Measurements from ENCODE around the gene U2AF1. TPM values are rescaled to one million over a fixed set of nuclear protein-coding genes. Genes with fewer than 3 reads are reported as not detected.
"Not testable (repeated sequence)": the region's sequence is repeated elsewhere in the genome, so short reads cannot be mapped to it uniquely, and the experiment has no call there.

Gene U2AF1
- polyA plus RNA-seq, 1 donor: 47.9 TPM

GRCh38 chr21:43076643-43077042 lies 30.7 kb downstream of the U2AF1 start:
- not testable (repeated sequence) for DNase-seq (ENCODE audit: low read depth)

- DNase-seq (ENCODE audit: low read depth): not testable (repeated sequence)
Measured at GRCh38 chr21:43076023-43076637, 31.2 kb downstream of the U2AF1 start.

GRCh38 chr21:43075170-43076022 lies 32.0 kb downstream of the U2AF1 start, which contains the start of gene CBS:
CBS (minus strand) TSS chr21:43075835; CDS start chr21:43072193, 3,642 bp downstream.
- not testable (repeated sequence) for DNase-seq (ENCODE audit: low read depth)

DNA sequence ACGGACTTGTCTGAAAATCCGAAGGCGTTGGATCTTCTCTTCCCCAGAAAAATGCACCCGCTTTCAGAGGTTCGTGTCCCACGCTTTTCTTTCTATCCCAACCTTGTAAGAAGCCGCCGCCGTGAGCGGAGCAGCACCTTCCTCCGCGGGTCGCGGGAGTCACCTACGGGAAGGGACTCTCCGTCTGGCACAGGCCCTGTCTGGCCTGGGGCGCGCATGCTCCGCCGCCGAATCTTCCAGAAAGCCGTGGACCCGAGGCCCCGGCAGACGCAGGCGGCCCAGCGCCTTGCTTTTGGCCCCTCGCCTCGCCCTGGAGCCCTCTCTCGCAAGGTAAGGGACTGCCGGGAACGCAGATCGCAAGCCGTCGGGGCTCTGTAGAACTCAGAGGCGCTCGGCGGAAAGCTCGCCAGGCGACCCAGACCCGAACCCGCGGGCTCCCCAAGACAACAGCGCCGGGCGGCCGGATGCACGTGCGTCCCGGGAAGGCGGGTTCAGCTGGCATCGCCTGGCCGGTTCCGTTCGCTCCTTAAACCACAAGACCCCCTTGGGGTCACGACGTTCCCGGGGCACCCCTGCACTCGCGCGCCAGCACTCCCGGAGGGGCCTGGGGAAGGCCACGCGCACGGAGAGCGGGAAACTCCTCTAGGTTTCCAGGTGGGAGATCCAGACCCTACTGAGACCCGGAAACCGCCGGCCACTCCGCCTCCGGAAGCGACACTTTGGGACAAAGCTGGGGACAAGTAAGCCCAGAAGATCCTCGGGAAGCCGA lies 32.8 kb downstream of the U2AF1 start:
- DNase-seq (ENCODE audit: low read depth): not testable (repeated sequence)

GRCh38 chr21:43072742-43073141 lies 34.6 kb downstream of the U2AF1 start:
- DNase-seq (ENCODE audit: low read depth): not testable (repeated sequence)

- DNase-seq (ENCODE audit: low read depth): not testable (repeated sequence)
Measured at GRCh38 chr21:43069682-43070081, 37.7 kb downstream of the U2AF1 start.

DNA sequence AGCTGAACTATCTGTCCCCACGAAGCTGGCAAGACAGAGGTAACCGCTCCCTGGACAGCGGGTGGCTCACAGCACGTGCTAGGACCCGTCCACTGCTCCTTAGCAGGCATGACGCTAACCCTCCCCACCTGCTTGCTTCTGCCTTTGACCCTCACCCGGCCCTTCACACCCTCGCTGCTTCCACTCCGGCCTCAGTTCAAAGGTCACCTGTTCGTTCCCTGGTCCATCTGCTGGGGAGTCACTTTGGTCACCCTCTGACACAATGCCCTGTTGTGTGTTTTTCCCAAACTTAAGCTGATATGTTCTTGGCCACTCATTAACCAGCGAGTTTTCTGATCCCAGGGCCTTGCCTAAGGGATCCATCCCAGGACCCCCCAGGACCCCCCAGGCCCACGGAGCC lies 39.3 kb downstream of the U2AF1 start:
- not testable (repeated sequence) for DNase-seq (ENCODE audit: low read depth)

- not testable (repeated sequence) for DNase-seq (ENCODE audit: low read depth)
Measured at GRCh38 chr21:43066690-43067089, 40.7 kb downstream of the U2AF1 start.

GRCh38 chr21:43065991-43066390 lies 41.4 kb downstream of the U2AF1 start:
- not testable (repeated sequence) for DNase-seq (ENCODE audit: low read depth)

DNA sequence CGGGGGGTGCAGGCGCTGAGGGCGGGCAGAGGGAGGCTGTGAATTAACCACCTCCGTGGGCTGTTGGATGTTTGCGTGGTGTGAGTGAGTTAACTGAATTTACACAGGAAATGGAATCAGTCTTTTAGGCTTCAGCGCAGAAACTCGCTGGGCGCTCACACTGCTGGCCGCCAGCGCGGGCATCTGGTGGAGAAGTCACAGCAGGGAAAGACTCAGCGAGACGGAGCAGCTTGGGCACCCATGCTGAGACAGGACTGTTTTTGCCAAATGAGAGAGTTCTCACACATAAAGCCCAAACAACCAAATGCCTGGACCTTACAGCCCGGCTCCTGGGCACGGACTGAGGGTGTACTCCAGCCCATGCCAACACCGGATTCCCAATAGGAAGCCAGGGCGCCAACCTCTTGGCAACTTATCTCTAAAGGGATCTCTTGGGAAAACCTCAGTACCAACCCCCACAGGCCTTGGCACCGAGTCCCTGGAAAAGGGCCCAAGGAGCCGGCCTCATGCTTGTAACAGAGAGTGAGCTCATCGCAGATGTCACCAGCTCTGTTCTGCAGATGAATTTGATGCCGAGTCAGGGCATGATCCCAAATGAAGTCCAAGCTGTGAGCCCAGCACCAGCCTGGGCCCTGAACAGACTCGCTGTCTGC lies 43.0 kb downstream of the U2AF1 start:
- DNase-seq (ENCODE audit: low read depth): not testable (repeated sequence)

- DNase-seq (ENCODE audit: low read depth): not testable (repeated sequence)
Measured at GRCh38 chr21:43062955-43063664, 44.3 kb downstream of the U2AF1 start.

DNA sequence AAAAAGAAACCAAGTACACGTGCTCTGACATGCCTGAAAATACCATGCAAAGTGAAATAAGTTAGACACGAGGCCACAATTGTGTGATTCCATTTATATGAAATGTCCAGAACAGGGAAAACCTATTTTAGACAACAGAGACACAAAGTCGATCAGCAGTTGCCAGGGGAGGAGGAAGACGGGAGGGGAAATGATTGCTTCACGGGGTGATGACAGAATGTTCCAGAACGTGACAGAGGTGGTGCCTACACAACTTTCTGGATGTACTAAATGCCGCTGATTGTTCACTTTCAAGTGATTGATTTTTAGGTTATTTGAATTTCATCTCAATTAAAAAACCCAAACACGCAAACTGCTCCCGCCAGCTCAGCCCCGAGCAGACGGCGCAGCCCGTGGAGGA lies 54.3 kb downstream of the U2AF1 start:
- DNase-seq (ENCODE audit: low read depth): not testable (repeated sequence)

DNA sequence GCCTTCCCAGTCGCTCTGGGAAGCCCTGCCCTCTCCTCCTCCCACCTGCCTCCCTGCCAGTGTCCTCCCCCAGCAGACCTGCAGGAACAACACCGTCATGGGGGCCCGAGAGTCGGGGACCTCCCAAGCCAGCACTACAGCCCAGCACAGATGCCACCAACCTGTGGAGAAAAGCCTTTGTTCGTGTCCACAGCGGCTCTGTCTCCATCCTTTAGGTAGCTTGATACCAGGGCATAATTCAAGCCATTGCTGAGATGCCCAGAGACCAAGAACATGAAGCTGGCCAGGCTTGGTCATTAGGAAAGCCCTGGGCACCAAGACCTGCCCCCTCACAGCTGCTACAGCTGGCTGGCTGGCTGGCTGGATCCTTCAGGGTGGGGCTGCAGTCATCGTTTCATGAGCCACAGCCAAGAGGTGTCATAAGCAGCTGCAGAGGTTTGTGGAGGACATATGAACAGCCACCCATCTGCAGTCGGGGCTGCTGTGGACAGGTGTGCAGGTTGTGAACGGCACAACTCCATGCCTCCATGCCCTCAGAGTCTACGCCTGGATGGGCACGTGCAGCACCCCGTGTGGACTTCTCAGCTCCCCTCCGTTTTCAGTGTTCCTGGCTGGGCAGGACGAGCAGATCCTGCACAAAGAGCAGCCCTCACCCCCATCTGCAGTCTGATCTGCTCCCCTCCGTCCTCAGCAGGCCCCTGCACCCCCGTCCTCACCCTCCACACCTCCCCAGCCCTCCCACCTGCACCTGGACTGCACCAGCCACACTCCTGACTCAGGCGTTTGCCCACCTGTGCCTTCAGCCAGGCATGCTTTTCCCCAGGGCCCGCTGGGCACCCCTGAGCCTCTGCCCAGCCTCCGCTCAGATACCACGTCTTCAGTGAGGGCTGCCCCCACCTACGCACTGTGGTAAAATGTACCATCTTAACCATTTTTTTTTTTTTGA lies 61.2 kb downstream of the U2AF1 start:
- not testable (repeated sequence) for DNase-seq (ENCODE audit: low read depth)

DNA sequence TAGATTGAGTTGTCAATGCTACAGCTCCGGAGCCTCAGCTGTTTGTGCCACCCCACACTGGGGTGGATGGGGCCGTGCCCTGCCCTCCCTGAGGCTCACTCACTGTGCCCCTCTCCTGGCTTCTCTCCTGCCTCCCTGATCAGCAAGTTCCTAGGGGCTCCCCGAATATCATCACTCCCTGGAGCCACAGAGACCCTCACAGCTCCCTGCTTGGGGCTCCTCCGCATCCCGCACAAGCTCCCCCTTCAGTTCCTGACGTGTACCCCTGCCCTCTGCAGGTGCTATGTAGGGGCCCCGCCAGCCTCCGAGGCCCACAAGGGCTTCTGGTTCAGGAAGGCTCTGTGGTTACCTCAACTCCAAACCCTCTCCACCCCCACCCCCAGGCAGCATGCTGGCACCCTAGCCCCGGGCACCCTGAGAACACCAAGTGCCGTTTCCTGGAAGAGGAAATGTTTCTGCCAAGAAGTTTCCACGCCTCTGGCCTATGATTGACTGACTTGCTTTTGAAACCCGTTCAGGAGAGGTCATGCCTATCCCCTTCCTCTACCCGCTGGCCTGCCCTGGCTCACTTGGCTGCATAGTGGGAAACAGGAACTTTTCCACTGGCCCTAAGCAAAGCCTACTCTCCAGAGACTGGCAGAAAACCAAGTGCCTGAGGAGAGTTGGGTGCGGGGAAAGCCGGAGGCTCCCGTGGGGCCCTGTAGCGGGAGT lies 62.0 kb downstream of the U2AF1 start:
- DNase-seq (ENCODE audit: low read depth): not testable (repeated sequence)

GRCh38 chr21:43044547-43044946 lies 62.8 kb downstream of the U2AF1 start:
- not testable (repeated sequence) for DNase-seq (ENCODE audit: low read depth)

GRCh38 chr21:43043291-43043690 lies 64.1 kb downstream of the U2AF1 start:
- not testable (repeated sequence) for DNase-seq (ENCODE audit: low read depth)
